Measurements from ENCODE around the gene GNMT.

GNMT gene

GRCh38 chr6:42959917-42960242 lies 674 bp upstream of the GNMT start:
- CTCF ChIA-PET = no interaction called here
- no peak for DNase-seq (ENCODE audit: extremely low spot score)
- POLR2A ChIA-PET = interaction anchor here (1.0 kb wide), 1 partner anchor 31 kb away, joined by 4 read pairs; the partner anchor contains the start of gene CNPY3
- TF ChIP-seq NFRKB (IDR thresholded peaks at IDR 0.05) = no peak
- no peak for TF ChIP-seq ZNF384 (IDR thresholded peaks at IDR 0.05)
- no peak for TF ChIP-seq ARNT (IDR thresholded peaks at IDR 0.05)
- TF ChIP-seq ELF4 (IDR thresholded peaks at IDR 0.05) = no peak
- no peak for TF ChIP-seq L3MBTL2 (conservative IDR thresholded peaks at IDR 0.05)
- no peak for TF ChIP-seq FOXM1 (IDR thresholded peaks at IDR 0.05; ENCODE audit: borderline replicate concordance)
- no peak for TF ChIP-seq HDGF (IDR thresholded peaks at IDR 0.05; ENCODE audit: borderline replicate concordance)
- no peak for TF ChIP-seq SUZ12 (IDR thresholded peaks at IDR 0.05)
- no peak for TF ChIP-seq SP1 (IDR thresholded peaks at IDR 0.05)
- no peak for TF ChIP-seq LEF1 (IDR thresholded peaks at IDR 0.05; ENCODE audit: borderline replicate concordance)
- TF ChIP-seq CTBP1 (IDR thresholded peaks at IDR 0.05; ENCODE audit: borderline replicate concordance) = no peak
- no peak for TF ChIP-seq PKNOX1 (IDR thresholded peaks at IDR 0.05)
- TF ChIP-seq BHLHE40 (IDR thresholded peaks at IDR 0.05; ENCODE audit: borderline replicate concordance) = no peak
- no peak for TF ChIP-seq FOXA1 (IDR thresholded peaks at IDR 0.05)
- no peak for TF ChIP-seq FOXK2 (IDR thresholded peaks at IDR 0.05)
- no peak for TF ChIP-seq TARDBP (IDR thresholded peaks at IDR 0.05)

GRCh38 chr6:42961020-42961470 lies 491 bp downstream of the GNMT start:
- DNase-seq (ENCODE audit: extremely low spot score) = no peak
- ChIA-PET CTCF (interaction anchor here (0.5 to 0.6 kb wide), 2 partner anchors 493 to 961 kb away, joined by 3 read pairs; no protein-coding TSS in a partner anchor), POLR2A (interaction anchor here (1.6 kb wide), 1 partner anchor 18 kb away, joined by 6 read pairs; the partner anchor contains the start of gene PEX6)
- no peak for TF ChIP-seq ARNT (IDR thresholded peaks at IDR 0.05)
- no peak for TF ChIP-seq FOXK2 (IDR thresholded peaks at IDR 0.05)
- no peak for TF ChIP-seq PKNOX1 (IDR thresholded peaks at IDR 0.05)
- no peak for TF ChIP-seq ELF4 (IDR thresholded peaks at IDR 0.05)
- TF ChIP-seq TARDBP (IDR thresholded peaks at IDR 0.05) = no peak
- no peak for TF ChIP-seq LEF1 (IDR thresholded peaks at IDR 0.05; ENCODE audit: borderline replicate concordance)
- no peak for TF ChIP-seq HDGF (IDR thresholded peaks at IDR 0.05; ENCODE audit: borderline replicate concordance)
- TF ChIP-seq NFRKB (IDR thresholded peaks at IDR 0.05) = no peak
- TF ChIP-seq BHLHE40 (IDR thresholded peaks at IDR 0.05; ENCODE audit: borderline replicate concordance) = no peak
- TF ChIP-seq FOXA1 (IDR thresholded peaks at IDR 0.05) = no peak
- no peak for TF ChIP-seq ZNF384 (IDR thresholded peaks at IDR 0.05)
- TF ChIP-seq L3MBTL2 (conservative IDR thresholded peaks at IDR 0.05) = no peak
- TF ChIP-seq SP1 (IDR thresholded peaks at IDR 0.05) = no peak
- no peak for TF ChIP-seq SUZ12 (IDR thresholded peaks at IDR 0.05)
- no peak for TF ChIP-seq CTBP1 (IDR thresholded peaks at IDR 0.05; ENCODE audit: borderline replicate concordance)
- TF ChIP-seq FOXM1 (IDR thresholded peaks at IDR 0.05; ENCODE audit: borderline replicate concordance) = no peak

- DNase-seq (ENCODE audit: extremely low spot score) = no peak
- POLR2A ChIA-PET = no interaction called here
- no peak for TF ChIP-seq BHLHE40 (IDR thresholded peaks at IDR 0.05; ENCODE audit: borderline replicate concordance)
- no peak for TF ChIP-seq ARNT (IDR thresholded peaks at IDR 0.05)
- no peak for TF ChIP-seq HDGF (IDR thresholded peaks at IDR 0.05; ENCODE audit: borderline replicate concordance)
- no peak for TF ChIP-seq SUZ12 (IDR thresholded peaks at IDR 0.05)
- TF ChIP-seq NFRKB (IDR thresholded peaks at IDR 0.05) = no peak
- TF ChIP-seq LEF1 (IDR thresholded peaks at IDR 0.05; ENCODE audit: borderline replicate concordance) = no peak
- no peak for TF ChIP-seq ZNF384 (IDR thresholded peaks at IDR 0.05)
- no peak for TF ChIP-seq L3MBTL2 (conservative IDR thresholded peaks at IDR 0.05)
- TF ChIP-seq CTBP1 (IDR thresholded peaks at IDR 0.05; ENCODE audit: borderline replicate concordance) = no peak
- TF ChIP-seq PKNOX1 (IDR thresholded peaks at IDR 0.05) = no peak
- no peak for TF ChIP-seq FOXA1 (IDR thresholded peaks at IDR 0.05)
- TF ChIP-seq FOXK2 (IDR thresholded peaks at IDR 0.05) = no peak
- no peak for TF ChIP-seq SP1 (IDR thresholded peaks at IDR 0.05)
- no peak for TF ChIP-seq ELF4 (IDR thresholded peaks at IDR 0.05)
- TF ChIP-seq TARDBP (IDR thresholded peaks at IDR 0.05) = no peak
- no peak for TF ChIP-seq FOXM1 (IDR thresholded peaks at IDR 0.05; ENCODE audit: borderline replicate concordance)
- CTCF ChIA-PET = no interaction called here
Measured at GRCh38 chr6:42962096-42962495, 1.5 kb downstream of the GNMT start.

GRCh38 chr6:42962502-42963178 lies 2.1 kb downstream of the GNMT start:
- no peak for TF ChIP-seq FOXM1 (IDR thresholded peaks at IDR 0.05; ENCODE audit: borderline replicate concordance)
- TF ChIP-seq PKNOX1 (IDR thresholded peaks at IDR 0.05) = no peak
- no peak for TF ChIP-seq ELF4 (IDR thresholded peaks at IDR 0.05)
- no peak for TF ChIP-seq FOXK2 (IDR thresholded peaks at IDR 0.05)
- TF ChIP-seq CTBP1 (IDR thresholded peaks at IDR 0.05; ENCODE audit: borderline replicate concordance) = no peak
- TF ChIP-seq BHLHE40 (IDR thresholded peaks at IDR 0.05; ENCODE audit: borderline replicate concordance) = no peak
- no peak for TF ChIP-seq SUZ12 (IDR thresholded peaks at IDR 0.05)
- TF ChIP-seq ARNT (IDR thresholded peaks at IDR 0.05) = no peak
- TF ChIP-seq SP1 (IDR thresholded peaks at IDR 0.05) = no peak
- no peak for TF ChIP-seq NFRKB (IDR thresholded peaks at IDR 0.05)
- no peak for TF ChIP-seq TARDBP (IDR thresholded peaks at IDR 0.05)
- no peak for TF ChIP-seq FOXA1 (IDR thresholded peaks at IDR 0.05)
- no peak for TF ChIP-seq LEF1 (IDR thresholded peaks at IDR 0.05; ENCODE audit: borderline replicate concordance)
- TF ChIP-seq ZNF384 (IDR thresholded peaks at IDR 0.05) = no peak
- no peak for TF ChIP-seq HDGF (IDR thresholded peaks at IDR 0.05; ENCODE audit: borderline replicate concordance)
- no peak for TF ChIP-seq L3MBTL2 (conservative IDR thresholded peaks at IDR 0.05)
- POLR2A ChIA-PET = no interaction called here
- CTCF ChIA-PET = interaction anchor here (0.7 kb wide), 1 partner anchor 13 kb away, joined by 3 read pairs; no protein-coding TSS in a partner anchor
- DNase-seq (ENCODE audit: extremely low spot score) = no peak
